Measurements from ENCODE around the gene ZNF219. TPM values are rescaled to one million over a fixed set of nuclear protein-coding genes. Genes with fewer than 3 reads are reported as not detected.

Gene ZNF219
- total and polyA plus RNA-seq, 2 of the 13 experiments (the other 11 are each of a cell fraction or from before 2014, with no cell fraction given) = 34.5 to 36.6 TPM

DNA sequence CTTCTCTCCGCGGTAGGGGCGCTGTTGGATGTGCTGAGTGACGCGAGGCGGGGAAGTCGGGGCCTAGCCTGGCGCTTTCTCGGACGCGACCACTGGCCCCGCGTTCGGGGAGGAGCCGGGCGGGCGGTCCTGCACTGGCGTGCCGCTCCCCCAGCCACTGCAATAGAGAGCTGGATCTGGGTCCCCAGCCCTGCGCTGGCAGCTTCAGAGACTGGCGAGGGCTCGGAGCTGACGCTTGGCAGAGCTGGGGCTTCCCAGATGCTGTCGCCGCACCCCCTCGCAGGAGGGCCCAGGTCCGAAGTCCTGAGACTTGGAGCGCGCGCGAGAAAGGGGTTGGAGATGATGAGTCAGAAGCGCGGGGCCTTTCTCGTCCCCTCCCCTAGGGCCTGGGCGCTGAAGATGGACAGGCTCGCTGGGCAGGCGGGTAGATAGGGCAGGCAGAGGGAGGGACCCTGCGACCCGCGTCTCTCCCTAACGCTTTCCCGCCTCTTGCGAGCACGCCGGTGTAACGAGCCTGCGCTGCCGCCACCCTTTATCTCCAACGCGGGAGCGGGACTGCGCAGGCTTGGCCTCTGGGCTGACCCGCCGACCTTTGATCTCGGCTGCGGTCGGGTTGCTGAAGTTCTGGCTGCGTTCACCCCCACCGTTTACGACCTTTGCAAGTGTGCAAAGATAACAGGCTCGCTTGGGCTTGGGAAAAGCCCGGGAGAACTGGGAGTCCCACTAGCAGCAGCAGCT is 5.4 kb upstream of the ZNF219 start (continued):
- TF ChIP-seq ZNF607 (CRISPR knock-in tag; IDR thresholded peaks at IDR 0.05; ENCODE audit: borderline replicate concordance) = peak; percentile 90; the same call in 1 of the 2 replicates
- TF ChIP-seq HNRNPUL1 (IDR thresholded peaks at IDR 0.05; ENCODE audit: low read depth, low read length) = peak; percentile 66; the same call in 1 of the 2 replicates
- peak; percentile 48 for TF ChIP-seq ETV6 (CRISPR knock-in tag; conservative IDR thresholded peaks at IDR 0.05)
- TF ChIP-seq, protein P1, sequence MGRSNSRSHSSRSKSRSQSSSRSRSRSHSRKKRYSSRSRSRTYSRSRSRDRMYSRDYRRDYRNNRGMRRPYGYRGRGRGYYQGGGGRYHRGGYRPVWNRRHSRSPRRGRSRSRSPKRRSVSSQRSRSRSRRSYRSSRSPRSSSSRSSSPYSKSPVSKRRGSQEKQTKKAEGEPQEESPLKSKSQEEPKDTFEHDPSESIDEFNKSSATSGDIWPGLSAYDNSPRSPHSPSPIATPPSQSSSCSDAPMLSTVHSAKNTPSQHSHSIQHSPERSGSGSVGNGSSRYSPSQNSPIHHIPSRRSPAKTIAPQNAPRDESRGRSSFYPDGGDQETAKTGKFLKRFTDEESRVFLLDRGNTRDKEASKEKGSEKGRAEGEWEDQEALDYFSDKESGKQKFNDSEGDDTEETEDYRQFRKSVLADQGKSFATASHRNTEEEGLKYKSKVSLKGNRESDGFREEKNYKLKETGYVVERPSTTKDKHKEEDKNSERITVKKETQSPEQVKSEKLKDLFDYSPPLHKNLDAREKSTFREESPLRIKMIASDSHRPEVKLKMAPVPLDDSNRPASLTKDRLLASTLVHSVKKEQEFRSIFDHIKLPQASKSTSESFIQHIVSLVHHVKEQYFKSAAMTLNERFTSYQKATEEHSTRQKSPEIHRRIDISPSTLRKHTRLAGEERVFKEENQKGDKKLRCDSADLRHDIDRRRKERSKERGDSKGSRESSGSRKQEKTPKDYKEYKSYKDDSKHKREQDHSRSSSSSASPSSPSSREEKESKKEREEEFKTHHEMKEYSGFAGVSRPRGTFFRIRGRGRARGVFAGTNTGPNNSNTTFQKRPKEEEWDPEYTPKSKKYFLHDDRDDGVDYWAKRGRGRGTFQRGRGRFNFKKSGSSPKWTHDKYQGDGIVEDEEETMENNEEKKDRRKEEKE (IDR thresholded peaks at IDR 0.05) = no peak
- TF ChIP-seq ZNF350 (CRISPR knock-in tag; IDR thresholded peaks at IDR 0.05; ENCODE audit: borderline replicate concordance, low read depth) = peak; percentile 99; the same call in 1 of the 2 replicates
- peak; percentile 87 for TF ChIP-seq ZMYM2 (CRISPR knock-in tag; IDR thresholded peaks at IDR 0.05)
- peak; percentile 83 for TF ChIP-seq MXD4 (CRISPR knock-in tag; IDR thresholded peaks at IDR 0.05)
- TF ChIP-seq ZNF136 (CRISPR knock-in tag; IDR thresholded peaks at IDR 0.05; ENCODE audit: low read depth) = peak; percentile 99
- peak; percentile 57 for TF ChIP-seq ZNF124 (CRISPR knock-in tag; IDR thresholded peaks at IDR 0.05)
- TF ChIP-seq PHF5A (CRISPR knock-in tag; IDR thresholded peaks at IDR 0.05; ENCODE audit: low read depth, unreplicated experiment) = peak; percentile 65
- peak; percentile 71 for TF ChIP-seq ZNF777 (CRISPR knock-in tag; IDR thresholded peaks at IDR 0.05)
- TF ChIP-seq RNF2 (conservative IDR thresholded peaks at IDR 0.05; ENCODE audit: low read depth) = peak; percentile 94
- peak; percentile 77 for TF ChIP-seq SKI (IDR thresholded peaks at IDR 0.05; ENCODE audit: partially characterized antibody)
- TF ChIP-seq ZFP36L1 (CRISPR knock-in tag; IDR thresholded peaks at IDR 0.05) = peak; percentile 98
- TF ChIP-seq DNMT3B (CRISPR knock-in tag; conservative IDR thresholded peaks at IDR 0.05) = peak; percentile 92
- no peak; the same call in 1 of the 2 replicates for TF ChIP-seq NONO (IDR thresholded peaks at IDR 0.05)
- peak; percentile 97 for TF ChIP-seq NONO (CRISPR knock-in tag; conservative IDR thresholded peaks at IDR 0.05)
- peak; percentile 63 for TF ChIP-seq ZNF331 (CRISPR knock-in tag; IDR thresholded peaks at IDR 0.05)
- TF ChIP-seq ADNP (CRISPR knock-in tag; IDR thresholded peaks at IDR 0.05) = no peak; the same call in 1 of the 2 replicates
- TF ChIP-seq BHLHE40 (IDR thresholded peaks at IDR 0.05; ENCODE audit: low read length) = peak; percentile 96
- no peak for TF ChIP-seq NFRKB (IDR thresholded peaks at IDR 0.05)
- TF ChIP-seq ESRRA (CRISPR knock-in tag; IDR thresholded peaks at IDR 0.05; ENCODE audit: low read depth) = peak; percentile 97
- peak; percentile 100 for TF ChIP-seq TOPORS (CRISPR knock-in tag; IDR thresholded peaks at IDR 0.05)
- TF ChIP-seq, protein P2, sequence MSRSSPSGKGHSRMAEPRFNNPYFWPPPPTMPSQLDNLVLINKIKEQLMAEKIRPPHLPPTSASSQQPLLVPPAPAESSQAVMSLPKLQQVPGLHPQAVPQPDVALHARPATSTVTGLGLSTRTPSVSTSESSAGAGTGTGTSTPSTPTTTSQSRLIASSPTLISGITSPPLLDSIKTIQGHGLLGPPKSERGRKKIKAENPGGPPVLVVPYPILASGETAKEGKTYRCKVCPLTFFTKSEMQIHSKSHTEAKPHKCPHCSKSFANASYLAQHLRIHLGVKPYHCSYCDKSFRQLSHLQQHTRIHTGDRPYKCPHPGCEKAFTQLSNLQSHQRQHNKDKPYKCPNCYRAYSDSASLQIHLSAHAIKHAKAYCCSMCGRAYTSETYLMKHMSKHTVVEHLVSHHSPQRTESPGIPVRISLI (CRISPR knock-in tag; IDR thresholded peaks at IDR 0.05; ENCODE audit: borderline replicate concordance) = peak; percentile 84
- TF ChIP-seq BRCA1 (CRISPR knock-in tag; IDR thresholded peaks at IDR 0.05) = no peak
- TF ChIP-seq SP2 (CRISPR knock-in tag; IDR thresholded peaks at IDR 0.05) = no peak
- peak; percentile 93 for TF ChIP-seq KDM6A (CRISPR knock-in tag; IDR thresholded peaks at IDR 0.05; ENCODE audit: low read depth)
- peak; percentile 99 for TF ChIP-seq ZNF781 (CRISPR knock-in tag; IDR thresholded peaks at IDR 0.05; ENCODE audit: borderline replicate concordance, not compliant biosample characterization)
- TF ChIP-seq ZNF235 (CRISPR knock-in tag; IDR thresholded peaks at IDR 0.05; ENCODE audit: borderline replicate concordance) = peak; percentile 97

Data from HepG2 (cell line).